Esophagus squamous epithelium (tissue), 5 donors: ENCODE results near the gene SMPDL3A. TPM values are rescaled to one million over a fixed set of nuclear protein-coding genes. Genes with fewer than 3 reads are reported as not detected.

Experiments
- DNase-seq: peaks from one replicate; lab custom pipeline; 2025; lab: John Stamatoyannopoulos, UW
- H3K27ac ChIP-seq, 4 donors: fragments of 200-600 bp; sonication (generic); one replicate each; pipeline ENCODE4 v1.5.1; 2016 to 2019; ENCODE audit warnings: mild to moderate bottlenecking in 1 of 4
- H3K27me3 ChIP-seq, 4 donors: fragments of 200-600 bp; sonication (generic); 1 replicate in 3 of 4; 2 replicates in 1 of 4; pipeline versions ENCODE4 v1.5.1 to v1.6.0; 2017 to 2021; ENCODE audit warnings: antibody characterized with exemption in 1 of 4
- H3K36me3 ChIP-seq, 3 donors: fragments of 200-600 bp; sonication (generic); one replicate each; pipeline ENCODE4 v1.5.1; 2016 to 2019
- H3K4me1 ChIP-seq, 3 donors: fragments of 200-600 bp; sonication (generic); one replicate each; pipeline ENCODE4 v1.5.1; 2017 to 2019
- H3K4me3 ChIP-seq, 4 donors: fragments of 200-600 bp; sonication (generic); 1 replicate in 3 of 4; 2 replicates in 1 of 4; pipeline ENCODE4 v1.5.1; 2016 to 2019; ENCODE audit warnings: mild to moderate bottlenecking in 2 of 4, moderate library complexity in 1 of 4
- H3K9me3 ChIP-seq, 3 donors: fragments of 200-600 bp; sonication (generic); one replicate each; pipeline ENCODE4 v1.5.1; 2016 to 2019
- CTCF ChIP-seq, 6 experiments: fragments of 450-650 bp in 4 of 6; fragments of 200-600 bp in 2 of 6; sonication (generic) in 2 of 6; IDR thresholded peaks; one replicate each; pipeline ENCODE4 v1.5.1; 2016 to 2019; ENCODE audit warnings: antibody characterized with exemption in 6 of 6, mild to moderate bottlenecking in 4 of 6, moderate library complexity in 4 of 6
- POLR2A ChIP-seq, 4 donors: fragments of 450-650 bp; IDR thresholded peaks; one replicate each; pipeline ENCODE4 v1.6.1; 2017; ENCODE audit warnings: antibody characterized with exemption in 4 of 4, mild to moderate bottlenecking in 4 of 4, moderate library complexity in 3 of 4
- WGBS, 2 donors: methylation state at CpG; one replicate each; pipeline ENCODE4 v1.1.5; 2018; 5-methylcytosine and 5-hydroxymethylcytosine counted together
- intact Hi-C: fragments of 100-400 bp; cut with DNase I; formaldehyde crosslinking; loops from one replicate; pipeline ENCODE4 v1.15.0; 2022
- total RNA-seq, 4 donors: library from RNA; depleted of rRNA; stranded (reverse); fragments of >200 nt; gene quantifications; one replicate each; pipeline ENCODE4 v1.1.0, GENCODE V29; 2016
- donor health status: DM: yes; HTN: yes; CAD: no.

SMPDL3A gene
- total RNA-seq, 4 donors from 2014 or later, result 15.4 to 21.7 (median 16.6) TPM

- TF ChIP-seq POLR2A (IDR thresholded peaks at IDR 0.05) (no peak), CTCF (IDR thresholded peaks at IDR 0.05) (no peak)
- H3K9me3 ChIP-seq, result no peaks in the 10 kb centered on the region
- no peaks in the 10 kb centered on the region for H3K27me3 ChIP-seq
- intact Hi-C loops, result no loop called here
- peaks cover 0 to 12% (median 0%) of the 10 kb centered on the region in 3 donors for H3K36me3 ChIP-seq
- peaks cover 0 to 55% (median 22%) of the 10 kb centered on the region in 3 donors for H3K4me1 ChIP-seq
- no peak overlapping the region for H3K4me3 ChIP-seq
- H3K27ac ChIP-seq, result peak overlapping the region; percentile 25 to 80 (median 72)
- WGBS, 2 donors, result 23 to 47% methylated on average over 6 of the region's 6 CpGs
- DNase-seq, result no peak
These were observed 9.1 kb downstream of the SMPDL3A start for GRCh38 chr6:122798099-122798641.

- no peak for TF ChIP-seq POLR2A (IDR thresholded peaks at IDR 0.05)
- H3K36me3 ChIP-seq, result peaks cover 0 to 21% (median 0%) of the 10 kb centered on the region in 3 donors
- 65 to 88% methylated on average over 3 to 4 of the region's 4 CpGs for WGBS, 2 donors
- peaks cover 0 to 55% (median 22%) of the 10 kb centered on the region in 3 donors for H3K4me1 ChIP-seq
- peak overlapping the region; percentile 25 to 80 (median 72) for H3K27ac ChIP-seq
- no peak overlapping the region for H3K4me3 ChIP-seq
- no peak for DNase-seq
- intact Hi-C loops, result no loop called here
- no peaks in the 10 kb centered on the region for H3K27me3 ChIP-seq
- no peaks in the 10 kb centered on the region for H3K9me3 ChIP-seq
These were observed 10.2 kb downstream of the SMPDL3A start for GRCh38 chr6:122799140-122799745.

- Histone ChIP-seq H3K27ac (peak overlapping the region; percentile 37 to 80 (median 72)), H3K36me3 (peaks cover 0 to 25% (median 0%) of the 10 kb centered on the region in 3 donors), H3K4me3 (no peak overlapping the region), H3K27me3 (no peaks in the 10 kb centered on the region), H3K9me3 (no peaks in the 10 kb centered on the region), H3K4me1 (peaks cover 0 to 55% (median 22%) of the 10 kb centered on the region in 3 donors)
- WGBS, 2 donors, result 41 to 68% methylated on average over 5 of the region's 5 CpGs
- DNase-seq, result no peak
- no peak for TF ChIP-seq CTCF (IDR thresholded peaks at IDR 0.05)
- TF ChIP-seq POLR2A (IDR thresholded peaks at IDR 0.05), result no peak
- intact Hi-C loops, result no loop called here
These were observed 11.0 kb downstream of the SMPDL3A start for GRCh38 chr6:122799916-122800686.

GRCh38 chr6:122800906-122801305 is 11.8 kb downstream of the SMPDL3A start:
- no peak overlapping the region for H3K4me3 ChIP-seq
- H3K9me3 ChIP-seq, result no peaks in the 10 kb centered on the region
- TF ChIP-seq POLR2A (IDR thresholded peaks at IDR 0.05) (no peak), CTCF (IDR thresholded peaks at IDR 0.05) (no peak)
- intact Hi-C loops, result no loop called here
- H3K27me3 ChIP-seq, result no peaks in the 10 kb centered on the region
- H3K4me1 ChIP-seq, result peaks cover 0 to 55% (median 22%) of the 10 kb centered on the region in 3 donors
- peak overlapping the region; percentile 37 to 80 (median 72) for H3K27ac ChIP-seq
- no peak for DNase-seq
- 38 to 62% methylated on average over 3 of the region's 3 CpGs for WGBS, 2 donors
- peaks cover 0 to 33% (median 0%) of the 10 kb centered on the region in 3 donors for H3K36me3 ChIP-seq

GRCh38 chr6:122801397-122801796 is 12.3 kb downstream of the SMPDL3A start:
- no peaks in the 10 kb centered on the region for H3K9me3 ChIP-seq
- WGBS, 2 donors, result 45 to 69% methylated on average over 1 of the region's 1 CpG
- intact Hi-C loops, result no loop called here
- H3K36me3 ChIP-seq, result peaks cover 0 to 37% (median 0%) of the 10 kb centered on the region in 3 donors
- no peaks in the 10 kb centered on the region for H3K27me3 ChIP-seq
- H3K4me1 ChIP-seq, result peaks cover 0 to 55% (median 22%) of the 10 kb centered on the region in 3 donors
- TF ChIP-seq POLR2A (IDR thresholded peaks at IDR 0.05) (no peak), CTCF (IDR thresholded peaks at IDR 0.05) (no peak)
- H3K27ac ChIP-seq, result peak overlapping the region in 3 of 4 donors; percentile 71 to 80 (median 73)
- H3K4me3 ChIP-seq, result no peak overlapping the region
- DNase-seq, result no peak
